HepG2 (cell line): ENCODE results near the gene PRR23B. TPM values are rescaled to one million over a fixed set of nuclear protein-coding genes. Genes with fewer than 3 reads are reported as not detected.

Source experiments
- ATAC-seq: fragments of 200-7000 bp; cut with Tn5 transposase; 3 replicates; pipeline ENCODE4 v1.9.1; 2020; ENCODE audit warnings: mild to moderate bottlenecking, moderate library complexity
- BruUV-seq: library from RNA; stranded (reverse); fragments of 400-500 nt; replicated peaks from 2 replicates; lab custom pipeline; 2021; lab: Mats Ljungman, UMichigan
- CTCF ChIA-PET: fragments of 300-600 bp; formaldehyde crosslinking; extraction: SDS; loops from one replicate; lab custom pipeline; 2021; ENCODE audit warnings: low total read pairs, inconsistent platforms, low intra/inter-chr PET ratio; lab: Yijun Ruan, JAX
- POLR2A ChIA-PET: fragments of 350-600 bp; sonication (Branson Sonifier 250); formaldehyde crosslinking; loops from one replicate; lab custom pipeline; 2020; ENCODE audit warnings: antibody characterized with exemption, inconsistent platforms; lab: Yijun Ruan, JAX
- DNase-seq: peaks from one replicate; pipeline ENCODE4 v3.0.0-alpha.2; 2015; ENCODE audit warnings: low spot score
- FAIRE-seq: peaks from 3 replicates; lab custom pipeline; 2011; peaks lifted over from hg19 to GRCh38; lab: Jason Lieb, UNC
- H2AFZ ChIP-seq: one replicate; pipeline ENCODE4 v1.6.1; 2011; ENCODE audit warnings: low read length, inconsistent platforms
- H3K27ac ChIP-seq: fragments of 300-600 bp; 3 replicates; pipeline ENCODE4 v1.8.0; 2011; ENCODE audit warnings: mixed run types, mild to moderate bottlenecking, mixed read lengths, low read length, inconsistent platforms; ENCODE audit not compliant: insufficient read depth; ENCODE audit errors: extremely low read length
- H3K27me3 ChIP-seq, 2 experiments: fragments of 200-600 bp in 1 of 2; 2 replicates in 1 of 2; 3 replicates in 1 of 2; pipeline versions ENCODE4 v1.6.0 to v1.8.0; 2011; ENCODE audit warnings: low read length in 2 of 2, mild to moderate bottlenecking in 2 of 2, moderate library complexity in 2 of 2, inconsistent platforms in 1 of 2; ENCODE audit not compliant: insufficient read depth in 2 of 2, control insufficient read depth in 1 of 2
- H3K36me3 ChIP-seq, 2 experiments: fragments of 200-600 bp in 1 of 2; replicated peaks in 1 of 2; 2 replicates in 1 of 2; 3 replicates in 1 of 2; pipeline versions ENCODE4 v1.5.1 to v1.8.0; 2011; ENCODE audit warnings: low read length in 2 of 2, inconsistent platforms in 1 of 2; ENCODE audit not compliant: insufficient read depth in 2 of 2, control insufficient read depth in 1 of 2
- H3K4me1 ChIP-seq: 2 replicates; pipeline ENCODE4 v1.5.1; 2012; ENCODE audit warnings: low read length, inconsistent platforms; ENCODE audit not compliant: insufficient read depth
- H3K4me2 ChIP-seq: 2 replicates; pipeline ENCODE4 v1.6.0; 2011; ENCODE audit warnings: low read depth, low read length, inconsistent platforms
- H3K4me3 ChIP-seq, 3 experiments: fragments of 200-600 bp in 1 of 3; sonication (generic), shearing (Covaris generic) in 1 of 3; replicated peaks in 1 of 3; 2 replicates each; pipeline ENCODE4 v1.5.1; 2011 to 2016; ENCODE audit warnings: low read length in 3 of 3, inconsistent platforms in 2 of 3, low read depth in 2 of 3, mild to moderate bottlenecking in 2 of 3, control low read depth in 1 of 3, mixed read lengths in 1 of 3; ENCODE audit not compliant: insufficient read depth in 1 of 3
- H3K79me2 ChIP-seq: one replicate; pipeline ENCODE4 v1.6.1; 2011; ENCODE audit warnings: low read length, inconsistent platforms; ENCODE audit not compliant: insufficient read depth
- H3K9ac ChIP-seq: 2 replicates; pipeline ENCODE4 v1.6.0; 2011; ENCODE audit warnings: mild to moderate bottlenecking, low read depth, low read length, inconsistent platforms; ENCODE audit not compliant: insufficient read depth
- H3K9me3 ChIP-seq: 2 replicates; pipeline ENCODE4 v1.5.1; 2012; ENCODE audit warnings: mild to moderate bottlenecking, low read length
- H4K20me1 ChIP-seq: 2 replicates; pipeline ENCODE4 v1.6.0; 2011; ENCODE audit warnings: inconsistent platforms, mild to moderate bottlenecking, low read length, moderate library complexity; ENCODE audit not compliant: insufficient read depth
- CBX5 ChIP-seq: sonication (generic); formaldehyde crosslinking; IDR thresholded peaks from 2 replicates; pipeline ENCODE4 v1.4.0; 2020; ENCODE audit warnings: missing genetic modification reagents, borderline replicate concordance
- CEBPB ChIP-seq: IDR thresholded peaks from 2 replicates; pipeline ENCODE4 v1.6.1; 2011; ENCODE audit warnings: low read depth, low read length, improper control_type of control experiment, borderline replicate concordance
- EED ChIP-seq: sonication (generic); formaldehyde crosslinking; IDR thresholded peaks from 2 replicates; pipeline ENCODE4 v1.5.0; 2020; ENCODE audit warnings: mild to moderate bottlenecking, missing genetic modification reagents
- HCFC1 ChIP-seq: fragments of 150-350 bp; IDR thresholded peaks from 2 replicates; pipeline ENCODE4 v1.6.1; 2014; ENCODE audit warnings: low read depth, low read length
- KDM3A ChIP-seq: IDR thresholded peaks from 2 replicates; pipeline ENCODE4 v1.6.1; 2018; ENCODE audit warnings: low read depth, missing compliant biosample characterization
- SMAD1 ChIP-seq: sonication (generic); formaldehyde crosslinking; IDR thresholded peaks from 2 replicates; pipeline ENCODE4 v1.4.0; 2020; ENCODE audit warnings: missing genetic modification reagents, low read depth, mild to moderate bottlenecking, borderline replicate concordance
- SMARCE1 ChIP-seq: fragments of 450-650 bp; IDR thresholded peaks from 2 replicates; pipeline ENCODE4 v1.6.1; 2017; ENCODE audit warnings: borderline replicate concordance
- TMF1 ChIP-seq: sonication (generic); formaldehyde crosslinking; IDR thresholded peaks from 2 replicates; pipeline ENCODE4 v1.8.1; 2022; ENCODE audit warnings: low read depth, missing genetic modification reagents
- ZNF225 ChIP-seq: sonication (generic); formaldehyde crosslinking; IDR thresholded peaks from 2 replicates; pipeline ENCODE4 v1.4.0; 2020; ENCODE audit warnings: mild to moderate bottlenecking, missing genetic modification reagents
- ZNF619 ChIP-seq: sonication (generic); formaldehyde crosslinking; IDR thresholded peaks from 2 replicates; pipeline ENCODE4 v1.4.0; 2020; ENCODE audit warnings: mild to moderate bottlenecking, missing genetic modification reagents
- WGBS: methylation state at CpG from one replicate; pipeline ENCODE4 v1.1.6; 2017; ENCODE audit warnings: low lambda C conversion rate; 5-methylcytosine and 5-hydroxymethylcytosine counted together
- in situ Hi-C: cut with HindIII; loops from 2 replicates; pipeline ENCODE4 v1.10.0; 2017; ENCODE audit warnings: low pct_unique_long_range_greater_than_20kb; ENCODE audit not compliant: extremely low pct_ligation_motif_present
- intact Hi-C: fragments of 100-400 bp; cut with micrococcal nuclease; formaldehyde crosslinking; loops from one replicate; pipeline ENCODE4 v1.10.0; 2022; ENCODE audit not compliant: unreplicated experiment
- polyA plus RNA-seq, 8 experiments: library from polyadenylated mRNA; depleted of rRNA in 3 of 8; stranded (reverse) in 7 of 8; unstranded in 1 of 8; fragments of >200 nt; fragmentation: Illumina TruSeq in 4 of 8; extraction: Trizol in 4 of 8; gene quantifications; 2 replicates each; pipeline versions ENCODE4 v1.2.1 to v1.2.3, GENCODE V29; 2011 to 2016; ENCODE audit warnings: low read depth in 4 of 8, missing spikeins in 1 of 8, mixed read lengths in 1 of 8; ENCODE audit not compliant: insufficient read depth in 1 of 8
- total RNA-seq, 5 experiments: library from RNA; depleted of rRNA; stranded (reverse); fragments of >200 nt; fragmentation: Illumina TruSeq; extraction: Trizol; gene quantifications; 2 replicates each; pipeline ENCODE4 v1.2.3, GENCODE V29; 2016; ENCODE audit warnings: low read depth in 1 of 5
- TF ChIP-seq, protein P1 (sequence below): sonication (generic); formaldehyde crosslinking; conservative IDR thresholded peaks from 2 replicates; pipeline ENCODE4 v1.8.0; 2022; ENCODE audit warnings: missing genetic modification reagents
- TF ChIP-seq, protein P2 (sequence below): sonication (generic); formaldehyde crosslinking; IDR thresholded peaks from 2 replicates; pipeline ENCODE4 v1.8.0; 2022; ENCODE audit warnings: missing genetic modification reagents, mild to moderate bottlenecking, moderate library complexity, borderline replicate concordance
- TF ChIP-seq, protein P3 (sequence below): sonication (generic); formaldehyde crosslinking; IDR thresholded peaks from 2 replicates; pipeline ENCODE4 v1.5.0; 2020; ENCODE audit warnings: missing genetic modification reagents
- TF ChIP-seq, protein P4 (sequence below): IDR thresholded peaks from 2 replicates; pipeline ENCODE4 v1.6.1; 2016; ENCODE audit warnings: mild to moderate bottlenecking

PRR23B gene
- total and polyA plus RNA-seq, 2 of the 13 experiments (the other 11 are each of a cell fraction or from before 2014, with no cell fraction given) = not detected

DNA sequence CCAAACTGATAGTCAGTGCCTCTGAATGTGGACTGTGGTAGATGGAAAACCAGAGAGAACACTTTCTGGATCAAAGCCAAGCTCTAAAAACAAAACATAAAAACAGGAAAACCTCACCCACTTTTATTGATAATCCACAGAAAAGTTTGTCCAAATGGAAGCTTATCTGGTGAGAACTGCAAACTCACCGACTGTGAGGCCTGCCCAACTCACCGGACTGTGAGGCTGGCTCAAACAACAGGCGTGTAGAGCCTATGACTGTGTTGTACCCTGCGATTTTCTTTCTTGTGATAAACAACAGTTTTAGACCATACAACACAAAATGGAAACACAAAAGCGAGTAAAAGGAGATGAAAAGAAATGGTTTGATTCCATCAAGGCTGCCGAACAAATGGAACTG, 16.8 kb upstream of the PRR23B start (continued):
- TF ChIP-seq, protein P1, sequence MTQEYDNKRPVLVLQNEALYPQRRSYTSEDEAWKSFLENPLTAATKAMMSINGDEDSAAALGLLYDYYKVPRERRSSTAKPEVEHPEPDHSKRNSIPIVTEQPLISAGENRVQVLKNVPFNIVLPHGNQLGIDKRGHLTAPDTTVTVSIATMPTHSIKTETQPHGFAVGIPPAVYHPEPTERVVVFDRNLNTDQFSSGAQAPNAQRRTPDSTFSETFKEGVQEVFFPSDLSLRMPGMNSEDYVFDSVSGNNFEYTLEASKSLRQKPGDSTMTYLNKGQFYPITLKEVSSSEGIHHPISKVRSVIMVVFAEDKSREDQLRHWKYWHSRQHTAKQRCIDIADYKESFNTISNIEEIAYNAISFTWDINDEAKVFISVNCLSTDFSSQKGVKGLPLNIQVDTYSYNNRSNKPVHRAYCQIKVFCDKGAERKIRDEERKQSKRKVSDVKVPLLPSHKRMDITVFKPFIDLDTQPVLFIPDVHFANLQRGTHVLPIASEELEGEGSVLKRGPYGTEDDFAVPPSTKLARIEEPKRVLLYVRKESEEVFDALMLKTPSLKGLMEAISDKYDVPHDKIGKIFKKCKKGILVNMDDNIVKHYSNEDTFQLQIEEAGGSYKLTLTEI (CRISPR knock-in tag) = no peak
- TF ChIP-seq, protein P2, sequence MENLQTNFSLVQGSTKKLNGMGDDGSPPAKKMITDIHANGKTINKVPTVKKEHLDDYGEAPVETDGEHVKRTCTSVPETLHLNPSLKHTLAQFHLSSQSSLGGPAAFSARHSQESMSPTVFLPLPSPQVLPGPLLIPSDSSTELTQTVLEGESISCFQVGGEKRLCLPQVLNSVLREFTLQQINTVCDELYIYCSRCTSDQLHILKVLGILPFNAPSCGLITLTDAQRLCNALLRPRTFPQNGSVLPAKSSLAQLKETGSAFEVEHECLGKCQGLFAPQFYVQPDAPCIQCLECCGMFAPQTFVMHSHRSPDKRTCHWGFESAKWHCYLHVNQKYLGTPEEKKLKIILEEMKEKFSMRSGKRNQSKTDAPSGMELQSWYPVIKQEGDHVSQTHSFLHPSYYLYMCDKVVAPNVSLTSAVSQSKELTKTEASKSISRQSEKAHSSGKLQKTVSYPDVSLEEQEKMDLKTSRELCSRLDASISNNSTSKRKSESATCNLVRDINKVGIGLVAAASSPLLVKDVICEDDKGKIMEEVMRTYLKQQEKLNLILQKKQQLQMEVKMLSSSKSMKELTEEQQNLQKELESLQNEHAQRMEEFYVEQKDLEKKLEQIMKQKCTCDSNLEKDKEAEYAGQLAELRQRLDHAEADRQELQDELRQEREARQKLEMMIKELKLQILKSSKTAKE = no peak

DNA sequence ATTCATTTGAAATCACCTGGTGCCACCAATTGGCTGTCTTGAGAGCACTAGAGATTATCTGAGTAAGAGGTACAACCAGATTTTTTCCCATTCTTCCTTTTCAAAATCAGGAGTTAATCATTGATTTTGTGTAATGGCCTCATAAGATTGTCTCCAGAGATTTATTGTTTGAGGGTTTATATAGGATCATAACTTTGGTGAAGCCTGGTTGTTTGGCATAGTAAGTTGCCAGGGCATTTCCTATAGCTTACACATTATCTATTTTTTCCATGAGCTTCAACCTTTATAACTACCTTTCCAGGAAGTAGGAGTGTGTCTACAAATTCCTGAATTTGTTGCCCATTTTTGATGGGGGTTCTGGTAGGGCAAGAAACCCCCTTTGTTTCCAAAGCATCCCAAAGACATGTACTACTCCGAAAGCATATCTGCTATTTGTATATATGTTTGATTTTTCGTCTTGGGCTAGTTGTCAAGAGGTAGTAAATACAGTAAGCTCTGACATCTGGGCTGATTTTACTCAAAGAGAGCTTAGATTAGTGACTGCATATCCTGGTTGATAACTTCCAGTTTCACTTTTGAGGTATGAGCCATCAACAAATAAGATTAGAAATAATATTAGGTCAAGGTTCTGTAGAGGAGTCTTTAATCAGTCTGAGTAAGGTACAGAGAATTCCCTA, 11.7 kb upstream of the PRR23B start:
- no peak for FAIRE-seq
- no TSS peak for BruUV-seq
- TF ChIP-seq EED = no peak
- TF ChIP-seq, protein P3, sequence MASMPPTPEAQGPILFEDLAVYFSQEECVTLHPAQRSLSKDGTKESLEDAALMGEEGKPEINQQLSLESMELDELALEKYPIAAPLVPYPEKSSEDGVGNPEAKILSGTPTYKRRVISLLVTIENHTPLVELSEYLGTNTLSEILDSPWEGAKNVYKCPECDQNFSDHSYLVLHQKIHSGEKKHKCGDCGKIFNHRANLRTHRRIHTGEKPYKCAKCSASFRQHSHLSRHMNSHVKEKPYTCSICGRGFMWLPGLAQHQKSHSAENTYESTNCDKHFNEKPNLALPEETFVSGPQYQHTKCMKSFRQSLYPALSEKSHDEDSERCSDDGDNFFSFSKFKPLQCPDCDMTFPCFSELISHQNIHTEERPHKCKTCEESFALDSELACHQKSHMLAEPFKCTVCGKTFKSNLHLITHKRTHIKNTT (CRISPR knock-in tag) = no peak
- no peak for TF ChIP-seq SMAD1 (CRISPR knock-in tag)
- TF ChIP-seq HCFC1 = no peak
- TF ChIP-seq ZNF619 (CRISPR knock-in tag) = no peak
- no peak for TF ChIP-seq CBX5 (CRISPR knock-in tag)
- TF ChIP-seq ZNF225 = no peak
- no peak for TF ChIP-seq KDM3A (CRISPR knock-in tag)
- TF ChIP-seq, protein P4, sequence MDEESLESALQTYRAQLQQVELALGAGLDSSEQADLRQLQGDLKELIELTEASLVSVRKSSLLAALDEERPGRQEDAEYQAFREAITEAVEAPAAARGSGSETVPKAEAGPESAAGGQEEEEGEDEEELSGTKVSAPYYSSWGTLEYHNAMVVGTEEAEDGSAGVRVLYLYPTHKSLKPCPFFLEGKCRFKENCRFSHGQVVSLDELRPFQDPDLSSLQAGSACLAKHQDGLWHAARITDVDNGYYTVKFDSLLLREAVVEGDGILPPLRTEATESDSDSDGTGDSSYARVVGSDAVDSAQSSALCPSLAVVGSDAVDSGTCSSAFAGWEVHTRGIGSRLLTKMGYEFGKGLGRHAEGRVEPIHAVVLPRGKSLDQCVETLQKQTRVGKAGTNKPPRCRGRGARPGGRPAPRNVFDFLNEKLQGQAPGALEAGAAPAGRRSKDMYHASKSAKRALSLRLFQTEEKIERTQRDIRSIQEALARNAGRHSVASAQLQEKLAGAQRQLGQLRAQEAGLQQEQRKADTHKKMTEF (CRISPR knock-in tag) = no peak
- no peak for TF ChIP-seq TMF1 (CRISPR knock-in tag)
- TF ChIP-seq SMARCE1 = no peak
- no peak for TF ChIP-seq CEBPB

More for the DNA sequence above, 11.7 kb upstream of the PRR23B start:
- no peak overlapping the region for H3K9ac ChIP-seq
- peaks cover 0 to under 1% of the 10 kb centered on the region in 2 experiments; a peak in 2 of 5 replicates for H3K27me3 ChIP-seq
- no peaks in the 10 kb centered on the region for H3K36me3 ChIP-seq
- DNase-seq = no peak
- H3K4me1 ChIP-seq = no peaks in the 10 kb centered on the region
- no peak overlapping the region for H3K4me3 ChIP-seq
- ChIA-PET CTCF (no interaction called here), POLR2A (no interaction called here)
- H3K9me3 ChIP-seq = peaks cover 5% of the 10 kb centered on the region; the same call in 1 of the 2 replicates
- intact Hi-C loops = no loop called here
- in situ Hi-C loops = no loop called here
- no peak for ATAC-seq
- no peaks in the 10 kb centered on the region for H3K79me2 ChIP-seq
- no peak overlapping the region for H3K27ac ChIP-seq
- H3K4me2 ChIP-seq = no peak overlapping the region
- 8% methylated on average over 2 of the region's 2 CpGs for WGBS
- no peak overlapping the region for H2AFZ ChIP-seq
- H4K20me1 ChIP-seq = 0 out of 2 replicates have a peak, but pooled peaks cover 2% of the 10 kb centered on the region
